Hepatocyte (in vitro differentiated cells): ENCODE results near the gene MACROH2A1. TPM values are rescaled to one million over a fixed set of nuclear protein-coding genes. Genes with fewer than 3 reads are reported as not detected.

Source experiments
- DNase-seq: peaks from one replicate; pipeline ENCODE4 v3.0.0-alpha.2; 2016; ENCODE audit warnings: low spot score
- H2AFZ ChIP-seq: fragments of 200-600 bp; sonication (generic); 2 replicates; pipeline ENCODE4 v1.6.0; 2016; ENCODE audit warnings: antibody characterized with exemption, mild to moderate bottlenecking
- H3K27ac ChIP-seq: fragments of 200-600 bp; sonication (generic); 2 replicates; pipeline ENCODE4 v1.5.1; 2016; ENCODE audit warnings: mild to moderate bottlenecking
- H3K27me3 ChIP-seq: fragments of 200-600 bp; sonication (generic); 2 replicates; pipeline ENCODE4 v1.6.1; 2016
- H3K36me3 ChIP-seq: fragments of 200-600 bp; sonication (generic); replicated peaks from 2 replicates; pipeline ENCODE4 v1.5.1; 2016; ENCODE audit warnings: low read depth; ENCODE audit not compliant: insufficient read depth
- H3K4me1 ChIP-seq: fragments of 200-600 bp; sonication (generic); 2 replicates; pipeline ENCODE4 v1.5.1; 2016; ENCODE audit warnings: mild to moderate bottlenecking, moderate library complexity; ENCODE audit not compliant: insufficient read depth
- H3K4me2 ChIP-seq: fragments of 200-600 bp; sonication (generic); 2 replicates; pipeline ENCODE4 v1.6.0; 2016
- H3K4me3 ChIP-seq: fragments of 200-600 bp; sonication (generic); 2 replicates; pipeline ENCODE4 v1.5.1; 2016; ENCODE audit warnings: mild to moderate bottlenecking
- H3K79me2 ChIP-seq: fragments of 200-600 bp; sonication (generic); 2 replicates; pipeline ENCODE4 v1.6.0; 2017; ENCODE audit warnings: mild to moderate bottlenecking
- H3K9me2 ChIP-seq: fragments of 200-600 bp; sonication (generic); replicated peaks from 2 replicates; pipeline ENCODE4 v1.6.0; 2017; ENCODE audit warnings: mild to moderate bottlenecking; ENCODE audit not compliant: insufficient read depth
- H3K9me3 ChIP-seq: fragments of 200-600 bp; sonication (generic); 2 replicates; pipeline ENCODE4 v1.5.1; 2016; ENCODE audit warnings: low read depth, mild to moderate bottlenecking
- H4K20me1 ChIP-seq: fragments of 200-600 bp; sonication (generic); 2 replicates; pipeline ENCODE4 v1.6.0; 2016; ENCODE audit warnings: mild to moderate bottlenecking; ENCODE audit not compliant: insufficient read depth, poor library complexity, severe bottlenecking
- CTCF ChIP-seq: fragments of 200-600 bp; sonication (generic); IDR thresholded peaks from 2 replicates; pipeline ENCODE4 v1.5.1; 2016; ENCODE audit warnings: antibody characterized with exemption, mild to moderate bottlenecking; ENCODE audit not compliant: poor library complexity
- EZH2 ChIP-seq: fragments of 200-600 bp; sonication (generic); IDR thresholded peaks from 2 replicates; pipeline ENCODE4 v1.6.1; 2016; ENCODE audit warnings: antibody characterized with exemption, mild to moderate bottlenecking, borderline replicate concordance
- EZH2phosphoT487 ChIP-seq: fragments of 200-600 bp; sonication (generic); IDR thresholded peaks from one replicate; pipeline ENCODE4 v1.6.1; 2018; ENCODE audit warnings: antibody characterized with exemption, mild to moderate bottlenecking, low read depth, moderate library complexity; ENCODE audit not compliant: unreplicated experiment, severe bottlenecking
- WGBS: methylation state at CpG from one replicate; pipeline ENCODE4 v1.1.6; 2016; ENCODE audit warnings: low lambda C conversion rate; ENCODE audit errors: missing lambda C conversion rate; 5-methylcytosine and 5-hydroxymethylcytosine counted together
- polyA plus RNA-seq: library from polyadenylated mRNA; unstranded; fragments of >200 nt; fragmentation: Nextera tagmentation; extraction: Ambion mirVana; gene quantifications from 2 replicates; pipeline ENCODE4 v1.2.1, GENCODE V29; 2016
- total RNA-seq: library from RNA; depleted of rRNA; stranded (reverse); fragments of >200 nt; gene quantifications from 2 replicates; pipeline ENCODE4 v1.2.3, GENCODE V29; 2014

Gene MACROH2A1
- total and polyA plus RNA-seq, 2 experiments from 2014 or later, result 198 to 304 TPM

GRCh38 chr5:135423846-135424168, 24.8 kb upstream of the MACROH2A1 start:
- Histone ChIP-seq H3K27ac (peak overlapping the region; percentile 76), H3K4me3 (no peak overlapping the region), H3K4me2 (no peak overlapping the region), H2AFZ (no peak overlapping the region), H3K27me3 (no peaks in the 10 kb centered on the region), H3K36me3 (no peaks in the 10 kb centered on the region), H3K79me2 (no peaks in the 10 kb centered on the region), H3K9me2 (no peaks in the 10 kb centered on the region), H3K9me3 (peaks cover 6% of the 10 kb centered on the region), H4K20me1 (no peaks in the 10 kb centered on the region), H3K4me1 (peaks cover 6% of the 10 kb centered on the region)
- WGBS, result 80% methylated on average over 1 of the region's 1 CpG
- TF ChIP-seq EZH2 (no peak), CTCF (no peak), EZH2phosphoT487 (no peak)
- no peak for DNase-seq

GRCh38 chr5:135423146-135423845, 24.3 kb upstream of the MACROH2A1 start:
- DNase-seq, result peak; percentile 56
- no peak for TF ChIP-seq EZH2
- Histone ChIP-seq H3K9me2 (no peaks in the 10 kb centered on the region), H2AFZ (no peak overlapping the region), H4K20me1 (no peaks in the 10 kb centered on the region), H3K79me2 (no peaks in the 10 kb centered on the region), H3K4me2 (peak overlapping the region; percentile 54), H3K9me3 (peaks cover 2% of the 10 kb centered on the region), H3K4me1 (peaks cover 6% of the 10 kb centered on the region), H3K4me3 (no peak overlapping the region), H3K36me3 (no peaks in the 10 kb centered on the region), H3K27ac (peak overlapping the region; percentile 76), H3K27me3 (no peaks in the 10 kb centered on the region)
- WGBS, result 64% methylated on average over 7 of the region's 7 CpGs

- Histone ChIP-seq H3K9me3 (no peaks in the 10 kb centered on the region), H3K4me3 (no peak overlapping the region), H3K27me3 (no peaks in the 10 kb centered on the region), H3K4me1 (peaks cover 6% of the 10 kb centered on the region), H3K27ac (no peak overlapping the region), H3K36me3 (no peaks in the 10 kb centered on the region), H3K4me2 (no peak overlapping the region), H3K79me2 (no peaks in the 10 kb centered on the region), H2AFZ (no peak overlapping the region), H3K9me2 (no peaks in the 10 kb centered on the region), H4K20me1 (no peaks in the 10 kb centered on the region)
- DNase-seq, result no peak
- TF ChIP-seq EZH2, result no peak
- TF ChIP-seq CTCF, result no peak
- TF ChIP-seq EZH2phosphoT487, result no peak
Observed at GRCh38 chr5:135422419-135422818, 23.4 kb upstream of the MACROH2A1 start.

- no peak for DNase-seq
- Histone ChIP-seq H4K20me1 (no peaks in the 10 kb centered on the region), H3K9me3 (no peaks in the 10 kb centered on the region), H3K4me3 (no peak overlapping the region), H3K27me3 (no peaks in the 10 kb centered on the region), H2AFZ (no peak overlapping the region), H3K36me3 (no peaks in the 10 kb centered on the region), H3K27ac (no peak overlapping the region), H3K4me2 (no peak overlapping the region), H3K79me2 (no peaks in the 10 kb centered on the region), H3K4me1 (no peaks in the 10 kb centered on the region), H3K9me2 (no peaks in the 10 kb centered on the region)
- no peak for TF ChIP-seq CTCF
- no peak for TF ChIP-seq EZH2
- no peak for TF ChIP-seq EZH2phosphoT487
Observed at GRCh38 chr5:135417083-135417482, 18.1 kb upstream of the MACROH2A1 start.
